Measurements from ENCODE around the gene LRMDA. TPM values are rescaled to one million over a fixed set of nuclear protein-coding genes. Genes with fewer than 3 reads are reported as not detected.

LRMDA gene
- total RNA-seq, 1 donor from 2014 or later, result not detected

DNA sequence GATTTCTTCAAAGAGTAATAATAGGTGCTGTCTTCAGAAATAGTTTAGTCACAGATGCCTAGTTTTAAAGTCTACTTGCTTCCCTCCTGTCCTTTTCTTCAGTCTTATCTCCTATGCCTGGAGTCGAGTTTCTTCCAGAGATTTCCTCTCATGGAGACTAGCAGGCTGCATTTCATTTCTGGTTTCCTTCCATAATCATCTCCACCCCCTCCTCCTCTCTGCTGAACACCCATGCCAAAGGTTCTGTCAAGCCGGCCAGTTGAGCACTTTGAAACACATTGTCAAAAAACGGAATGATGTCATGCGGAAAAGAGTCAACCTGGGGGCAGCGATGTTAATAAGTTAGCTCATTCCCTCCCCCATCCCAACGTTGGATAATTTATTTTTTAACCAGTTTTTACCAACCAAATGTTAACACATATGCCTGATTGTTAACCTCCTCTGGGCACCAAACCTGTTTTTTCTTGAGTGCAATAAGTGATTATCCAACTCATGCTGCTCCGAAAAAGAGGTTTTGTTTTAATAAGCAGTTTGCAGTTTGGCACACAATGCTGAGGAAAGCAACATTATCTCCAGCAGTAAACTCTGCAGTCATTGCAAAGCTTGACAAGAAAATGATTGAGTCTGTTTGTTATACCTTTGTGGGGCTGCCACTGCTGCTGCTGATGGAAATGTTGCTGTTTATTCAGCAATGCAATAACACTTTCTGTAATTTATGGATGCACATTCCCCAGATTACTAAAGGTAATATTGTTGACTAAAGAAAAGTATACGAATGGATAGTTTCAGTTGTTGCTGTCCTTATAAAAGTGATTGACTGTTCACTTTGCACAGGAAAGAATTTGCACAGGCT is 161.6 kb downstream of the LRMDA start:
- CTCF ChIA-PET, result no interaction called here
- ATAC-seq (ENCODE audit: low read depth) (no peak), DNase-seq (no peak)
- Mint-ChIP-seq H3K36me3 (ENCODE audit: low read depth) (no peaks in the 10 kb centered on the region), H3K27ac (no peak overlapping the region), H3K27me3 (peaks cover 6% of the 10 kb centered on the region), H3K4me3 (no peak overlapping the region), H3K9me3 (no peaks in the 10 kb centered on the region), H3K4me1 (no peaks in the 10 kb centered on the region)
- TF ChIP-seq, protein P1, sequence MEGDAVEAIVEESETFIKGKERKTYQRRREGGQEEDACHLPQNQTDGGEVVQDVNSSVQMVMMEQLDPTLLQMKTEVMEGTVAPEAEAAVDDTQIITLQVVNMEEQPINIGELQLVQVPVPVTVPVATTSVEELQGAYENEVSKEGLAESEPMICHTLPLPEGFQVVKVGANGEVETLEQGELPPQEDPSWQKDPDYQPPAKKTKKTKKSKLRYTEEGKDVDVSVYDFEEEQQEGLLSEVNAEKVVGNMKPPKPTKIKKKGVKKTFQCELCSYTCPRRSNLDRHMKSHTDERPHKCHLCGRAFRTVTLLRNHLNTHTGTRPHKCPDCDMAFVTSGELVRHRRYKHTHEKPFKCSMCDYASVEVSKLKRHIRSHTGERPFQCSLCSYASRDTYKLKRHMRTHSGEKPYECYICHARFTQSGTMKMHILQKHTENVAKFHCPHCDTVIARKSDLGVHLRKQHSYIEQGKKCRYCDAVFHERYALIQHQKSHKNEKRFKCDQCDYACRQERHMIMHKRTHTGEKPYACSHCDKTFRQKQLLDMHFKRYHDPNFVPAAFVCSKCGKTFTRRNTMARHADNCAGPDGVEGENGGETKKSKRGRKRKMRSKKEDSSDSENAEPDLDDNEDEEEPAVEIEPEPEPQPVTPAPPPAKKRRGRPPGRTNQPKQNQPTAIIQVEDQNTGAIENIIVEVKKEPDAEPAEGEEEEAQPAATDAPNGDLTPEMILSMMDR (IDR thresholded peaks at IDR 0.05), result no peak
- POLR2A ChIA-PET, result no interaction called here
- intact Hi-C loops (cut with micrococcal nuclease), result no loop called here

DNA sequence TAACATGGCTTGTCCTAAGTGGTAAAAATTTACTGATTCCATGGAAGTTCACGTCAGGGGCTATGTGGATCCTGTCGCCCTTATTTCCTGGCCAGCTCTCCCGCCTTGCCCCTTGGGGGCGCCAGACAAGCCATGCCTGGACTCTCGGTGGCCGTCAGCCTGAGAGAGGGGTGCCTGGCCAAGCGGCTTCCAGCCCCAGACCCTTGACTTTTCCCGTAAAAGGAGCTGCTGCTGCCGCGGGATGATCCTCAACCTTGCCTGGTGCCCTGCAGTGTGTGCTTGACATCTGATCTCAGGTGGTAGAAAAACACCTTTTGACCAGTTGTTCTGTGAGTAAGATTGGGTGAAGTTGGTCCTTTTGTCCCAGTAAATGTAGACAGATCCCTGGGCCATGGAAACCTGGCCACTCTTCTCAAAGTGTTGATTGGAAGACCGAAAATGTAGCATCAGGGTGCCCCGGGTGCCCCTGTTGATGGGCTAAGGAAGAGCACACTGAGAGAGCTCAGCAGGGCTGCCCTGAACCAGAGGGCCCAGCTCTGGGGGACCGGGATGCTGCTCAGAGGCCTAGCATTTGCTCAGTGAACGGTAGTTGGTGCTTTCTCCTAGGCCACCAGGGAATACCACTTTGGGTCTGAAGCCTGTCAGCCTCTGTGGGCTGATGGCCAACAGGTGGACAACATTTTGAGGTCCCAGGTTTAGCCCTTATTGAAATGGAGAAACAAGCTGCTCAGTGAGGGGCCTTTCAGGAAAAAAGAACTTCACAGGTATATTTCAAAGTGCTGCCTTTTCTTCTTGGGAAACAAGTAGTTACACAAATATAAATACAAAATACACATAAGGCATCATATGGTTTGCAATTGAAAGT is 162.5 kb downstream of the LRMDA start:
- Mint-ChIP-seq H3K4me1 (no peaks in the 10 kb centered on the region), H3K9me3 (no peaks in the 10 kb centered on the region), H3K36me3 (ENCODE audit: low read depth) (no peaks in the 10 kb centered on the region), H3K4me3 (no peak overlapping the region), H3K27ac (no peak overlapping the region), H3K27me3 (peaks cover 8% of the 10 kb centered on the region)
- DNase-seq, result no peak
- POLR2A ChIA-PET, result no interaction called here
- intact Hi-C loops (cut with micrococcal nuclease), result no loop called here
- TF ChIP-seq, protein P1 (IDR thresholded peaks at IDR 0.05), result no peak
- ATAC-seq (ENCODE audit: low read depth), result no peak
- CTCF ChIA-PET, result no interaction called here

DNA sequence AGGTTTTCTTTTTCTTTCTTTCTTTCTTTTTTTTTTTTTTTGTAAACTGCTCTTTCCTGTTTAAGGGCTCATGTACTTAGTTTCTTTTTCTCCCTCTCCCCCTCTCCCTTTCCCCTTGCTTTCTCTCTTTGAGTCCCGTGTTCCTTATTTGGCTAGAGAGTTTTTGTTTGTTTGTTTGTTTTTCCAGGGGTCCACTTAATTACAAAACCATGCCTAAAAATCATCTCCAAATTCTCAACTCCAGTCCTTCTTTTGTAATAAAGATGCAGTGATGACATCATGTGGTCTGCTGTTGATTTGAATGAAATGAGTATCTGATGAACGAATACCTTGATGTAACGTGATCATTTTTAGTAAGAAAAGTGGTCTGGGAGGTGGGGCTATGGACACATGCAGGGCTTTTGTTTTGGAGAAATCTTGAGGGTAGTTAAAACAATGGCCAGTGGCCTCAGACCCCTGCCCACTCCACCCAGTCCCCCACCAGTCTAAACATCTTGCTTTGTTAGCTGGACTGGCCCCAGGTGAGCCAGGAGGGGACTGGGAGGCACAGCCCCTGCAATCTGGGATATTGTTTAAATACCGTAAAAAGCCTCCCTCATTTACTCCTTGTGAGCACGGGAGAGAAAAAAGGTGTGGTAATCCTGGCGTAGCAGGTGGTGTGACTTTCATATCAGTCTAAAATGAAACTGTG is 165.7 kb downstream of the LRMDA start:
- H3K27me3 Mint-ChIP-seq, result peaks cover 7% of the 10 kb centered on the region
- H3K27ac Mint-ChIP-seq, result no peak overlapping the region
- ChIA-PET POLR2A (no interaction called here), CTCF (no interaction called here)
- H3K36me3 Mint-ChIP-seq (ENCODE audit: low read depth), result no peaks in the 10 kb centered on the region
- TF ChIP-seq, protein P1 (IDR thresholded peaks at IDR 0.05), result no peak
- no peak overlapping the region for H3K4me3 Mint-ChIP-seq
- DNase-seq (no peak), ATAC-seq (ENCODE audit: low read depth) (no peak)
- intact Hi-C loops (cut with micrococcal nuclease), result no loop called here
- no peaks in the 10 kb centered on the region for H3K4me1 Mint-ChIP-seq
- H3K9me3 Mint-ChIP-seq, result no peaks in the 10 kb centered on the region

DNA sequence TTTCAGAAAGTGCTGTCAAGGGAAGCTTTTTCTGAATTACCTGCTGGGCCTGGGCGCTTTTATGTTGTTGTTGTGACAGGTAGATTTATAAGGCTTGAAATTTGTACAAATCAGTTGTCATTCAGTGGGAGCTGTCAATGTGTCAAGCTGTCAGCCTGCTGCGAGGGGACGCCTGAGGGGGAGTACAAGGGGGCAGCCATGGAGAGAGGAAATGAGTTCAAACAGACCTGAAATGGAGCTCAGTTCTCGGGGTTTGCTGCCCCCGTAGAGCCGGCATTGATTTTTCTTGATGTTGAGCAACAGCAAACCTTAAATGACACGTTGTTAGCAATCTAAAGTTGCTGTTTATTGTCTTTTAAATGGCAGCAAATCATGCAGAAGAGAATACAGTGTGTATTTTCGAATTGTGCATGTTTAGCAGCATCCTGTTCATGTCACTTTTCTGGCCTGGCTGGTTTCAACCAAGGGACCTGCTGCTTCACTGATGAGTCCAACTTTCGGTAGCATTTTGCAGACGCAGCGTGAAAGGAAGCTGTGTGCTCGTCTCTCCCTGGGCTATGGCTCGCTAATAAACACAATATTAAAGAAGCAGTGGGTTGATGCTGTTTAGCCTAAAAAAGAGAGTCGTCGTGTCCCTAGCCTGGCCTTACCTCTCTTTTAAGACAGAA is 166.5 kb downstream of the LRMDA start:
- no peak for ATAC-seq (ENCODE audit: low read depth)
- Mint-ChIP-seq H3K27ac (no peak overlapping the region), H3K9me3 (no peaks in the 10 kb centered on the region), H3K27me3 (peaks cover 7% of the 10 kb centered on the region), H3K4me1 (no peaks in the 10 kb centered on the region), H3K4me3 (no peak overlapping the region), H3K36me3 (ENCODE audit: low read depth) (no peaks in the 10 kb centered on the region)
- intact Hi-C loops (cut with micrococcal nuclease), result no loop called here
- no peak for DNase-seq
- ChIA-PET POLR2A (no interaction called here), CTCF (no interaction called here)
- TF ChIP-seq, protein P1 (IDR thresholded peaks at IDR 0.05), result no peak

Measured in activated B cell treated with CpG ODN at 0.5 μM for 24 hours (primary cell).